Ishikawa (cell line): ENCODE results near the gene ALB.

ENCODE experiments used
- CEBPB ChIP-seq: IDR thresholded peaks from 2 replicates; pipeline ENCODE4 v1.6.1; 2012
- CREB1 ChIP-seq: IDR thresholded peaks from 2 replicates; pipeline ENCODE4 v1.6.1; 2012; ENCODE audit warnings: low read depth
- EGR1 ChIP-seq: IDR thresholded peaks from 2 replicates; pipeline ENCODE4 v1.6.1; 2012
- EP300 ChIP-seq: IDR thresholded peaks from 2 replicates; pipeline ENCODE4 v1.6.1; 2012; ENCODE audit warnings: borderline replicate concordance
- FOXM1 ChIP-seq: IDR thresholded peaks from 2 replicates; pipeline ENCODE4 v1.6.1; 2012; ENCODE audit warnings: low read depth, borderline replicate concordance
- MAX ChIP-seq: IDR thresholded peaks from 2 replicates; pipeline ENCODE4 v1.6.1; 2012
- NFIC ChIP-seq: IDR thresholded peaks from 2 replicates; pipeline ENCODE4 v1.6.1; 2012
- RAD21 ChIP-seq: IDR thresholded peaks from 2 replicates; pipeline ENCODE4 v1.6.1; 2012; ENCODE audit warnings: low read depth
- TAF1 ChIP-seq: IDR thresholded peaks from 2 replicates; pipeline ENCODE4 v1.6.1; 2012; ENCODE audit warnings: low read depth, mild to moderate bottlenecking
- TEAD4 ChIP-seq: IDR thresholded peaks from 2 replicates; pipeline ENCODE4 v1.6.1; 2012
- USF1 ChIP-seq: IDR thresholded peaks from 2 replicates; pipeline ENCODE4 v1.6.1; 2012
- YY1 ChIP-seq: IDR thresholded peaks from 2 replicates; pipeline ENCODE4 v1.6.1; 2012; ENCODE audit warnings: low read depth
- ZBTB7A ChIP-seq: IDR thresholded peaks from 2 replicates; pipeline ENCODE4 v1.6.1; 2012; ENCODE audit warnings: low read depth
- TF ChIP-seq, protein P1 (sequence below): IDR thresholded peaks from 2 replicates; pipeline ENCODE4 v1.6.1; 2012; ENCODE audit warnings: low read depth, mild to moderate bottlenecking

GRCh38 chr4:73392936-73393335 is 11.2 kb upstream of the ALB start:
- TF ChIP-seq, protein P1, sequence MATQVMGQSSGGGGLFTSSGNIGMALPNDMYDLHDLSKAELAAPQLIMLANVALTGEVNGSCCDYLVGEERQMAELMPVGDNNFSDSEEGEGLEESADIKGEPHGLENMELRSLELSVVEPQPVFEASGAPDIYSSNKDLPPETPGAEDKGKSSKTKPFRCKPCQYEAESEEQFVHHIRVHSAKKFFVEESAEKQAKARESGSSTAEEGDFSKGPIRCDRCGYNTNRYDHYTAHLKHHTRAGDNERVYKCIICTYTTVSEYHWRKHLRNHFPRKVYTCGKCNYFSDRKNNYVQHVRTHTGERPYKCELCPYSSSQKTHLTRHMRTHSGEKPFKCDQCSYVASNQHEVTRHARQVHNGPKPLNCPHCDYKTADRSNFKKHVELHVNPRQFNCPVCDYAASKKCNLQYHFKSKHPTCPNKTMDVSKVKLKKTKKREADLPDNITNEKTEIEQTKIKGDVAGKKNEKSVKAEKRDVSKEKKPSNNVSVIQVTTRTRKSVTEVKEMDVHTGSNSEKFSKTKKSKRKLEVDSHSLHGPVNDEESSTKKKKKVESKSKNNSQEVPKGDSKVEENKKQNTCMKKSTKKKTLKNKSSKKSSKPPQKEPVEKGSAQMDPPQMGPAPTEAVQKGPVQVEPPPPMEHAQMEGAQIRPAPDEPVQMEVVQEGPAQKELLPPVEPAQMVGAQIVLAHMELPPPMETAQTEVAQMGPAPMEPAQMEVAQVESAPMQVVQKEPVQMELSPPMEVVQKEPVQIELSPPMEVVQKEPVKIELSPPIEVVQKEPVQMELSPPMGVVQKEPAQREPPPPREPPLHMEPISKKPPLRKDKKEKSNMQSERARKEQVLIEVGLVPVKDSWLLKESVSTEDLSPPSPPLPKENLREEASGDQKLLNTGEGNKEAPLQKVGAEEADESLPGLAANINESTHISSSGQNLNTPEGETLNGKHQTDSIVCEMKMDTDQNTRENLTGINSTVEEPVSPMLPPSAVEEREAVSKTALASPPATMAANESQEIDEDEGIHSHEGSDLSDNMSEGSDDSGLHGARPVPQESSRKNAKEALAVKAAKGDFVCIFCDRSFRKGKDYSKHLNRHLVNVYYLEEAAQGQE = no peak
- TF ChIP-seq CREB1 = no peak
- no peak for TF ChIP-seq MAX
- no peak for TF ChIP-seq YY1
- TF ChIP-seq ZBTB7A = no peak
- no peak for TF ChIP-seq EP300
- no peak for TF ChIP-seq CEBPB
- no peak for TF ChIP-seq RAD21
- no peak for TF ChIP-seq USF1
- no peak for TF ChIP-seq EGR1
- no peak for TF ChIP-seq TAF1
- TF ChIP-seq TEAD4 = no peak
- no peak for TF ChIP-seq NFIC
- no peak for TF ChIP-seq FOXM1
